Vagina (tissue), 2 donors: ENCODE results near the gene OR12D3. TPM values are rescaled to one million over a fixed set of nuclear protein-coding genes. Genes with fewer than 3 reads are reported as not detected.
"Not testable (repeated sequence)": the region's sequence is repeated elsewhere in the genome, so short reads cannot be mapped to it uniquely, and the experiment has no call there.

ENCODE experiments used
- DNase-seq, 2 donors: peaks; one replicate each; pipeline ENCODE4 v3.0.0-alpha.2; 2017; ENCODE audit errors: extremely low spot score in 2 of 2
- H3K27ac ChIP-seq: fragments of 200-600 bp; sonication (generic); one replicate; pipeline ENCODE4 v1.5.1; 2019
- H3K27me3 ChIP-seq: fragments of 200-600 bp; sonication (generic); one replicate; pipeline ENCODE4 v1.5.1; 2019
- H3K36me3 ChIP-seq, 2 donors: fragments of 200-600 bp; sonication (generic); one replicate each; pipeline ENCODE4 v1.5.1; 2017 to 2019
- H3K4me1 ChIP-seq: fragments of 200-600 bp; sonication (generic); one replicate; pipeline ENCODE4 v1.5.1; 2019
- H3K4me3 ChIP-seq, 2 donors: fragments of 200-600 bp; sonication (generic); 1 replicate in 1 of 2; 2 replicates in 1 of 2; pipeline ENCODE4 v1.5.1; 2016 to 2019
- H3K9me3 ChIP-seq: fragments of 200-600 bp; sonication (generic); one replicate; pipeline ENCODE4 v1.5.1; 2019
- CTCF ChIP-seq, 3 experiments: fragments of 450-650 bp in 2 of 3; fragments of 200-600 bp in 1 of 3; sonication (generic) in 1 of 3; IDR thresholded peaks; one replicate each; pipeline ENCODE4 v1.5.1; 2017 to 2019; ENCODE audit warnings: antibody characterized with exemption in 3 of 3, mild to moderate bottlenecking in 2 of 3, moderate library complexity in 2 of 3
- POLR2A ChIP-seq, 2 donors: fragments of 450-650 bp; IDR thresholded peaks; one replicate each; pipeline ENCODE4 v1.6.1; 2017; ENCODE audit warnings: antibody characterized with exemption in 2 of 2, mild to moderate bottlenecking in 2 of 2, moderate library complexity in 2 of 2
- POLR2AphosphoS5 ChIP-seq, 2 donors: sonication (generic); formaldehyde crosslinking; IDR thresholded peaks; one replicate each; pipeline ENCODE4 v1.9.0; 2017; ENCODE audit warnings: antibody characterized with exemption in 2 of 2, mild to moderate bottlenecking in 2 of 2, low read depth in 1 of 2; ENCODE audit not compliant: insufficient read depth in 1 of 2
- intact Hi-C: fragments of 100-400 bp; cut with DNase I; formaldehyde crosslinking; loops from one replicate; pipeline ENCODE4 v1.15.1; 2023
- total RNA-seq: library from RNA; depleted of rRNA; stranded (reverse); fragments of >200 nt; gene quantifications from one replicate; pipeline ENCODE4 v1.2.3, GENCODE V29; 2016

The OR12D3 gene
- total RNA-seq, 1 donor from 2014 or later = not detected

- H3K36me3 ChIP-seq = no peaks in the 10 kb centered on the region
- intact Hi-C loops = loop anchor here (5.0 kb wide), 1 partner anchor 561 kb away; no protein-coding TSS in a partner anchor
- H3K9me3 ChIP-seq = no peaks in the 10 kb centered on the region
- no peaks in the 10 kb centered on the region for H3K4me1 ChIP-seq
- DNase-seq = no peak
- H3K4me3 ChIP-seq = no peak within 1 kb of the TSS
- no peaks in the 10 kb centered on the region for H3K27me3 ChIP-seq
- TF ChIP-seq POLR2A (IDR thresholded peaks at IDR 0.05) (no peak), CTCF (IDR thresholded peaks at IDR 0.05) (no peak), POLR2AphosphoS5 (IDR thresholded peaks at IDR 0.05; ENCODE audit: insufficient read depth in 1 of 2, low read depth in 1 of 2) (no peak)
- H3K27ac ChIP-seq = no peak within 1 kb of the TSS
These were observed 6.3 kb downstream of the OR12D3 start, which contains the start of gene OR5V1 for GRCh38 chr6:29368765-29369164. Gene OR5V1 (minus strand): TSS chr6:29368865. CDS start chr6:29356195, 12,670 bp downstream.

DNA sequence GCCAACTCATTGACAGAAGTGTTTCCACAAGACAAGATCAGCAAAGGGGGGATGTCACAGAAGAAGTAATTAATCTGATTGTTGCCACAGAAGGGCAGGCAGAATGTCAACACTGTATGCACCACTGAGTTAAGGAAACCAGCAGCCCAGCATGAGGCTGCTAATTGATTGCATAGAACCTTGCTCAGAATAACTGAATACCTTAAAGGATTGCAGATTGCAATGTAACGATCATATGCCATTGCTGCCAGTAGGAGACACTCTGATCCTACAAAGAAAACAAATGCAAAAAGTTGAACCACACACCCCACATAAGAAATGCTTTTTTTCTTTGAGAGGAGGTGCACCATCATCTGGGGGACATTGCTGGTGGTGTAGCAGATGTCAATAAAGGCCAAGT, 19.5 kb downstream of the OR12D3 start:
- DNase-seq = no peak
- no peak for TF ChIP-seq POLR2A (IDR thresholded peaks at IDR 0.05)
- no peak for TF ChIP-seq POLR2AphosphoS5 (IDR thresholded peaks at IDR 0.05; ENCODE audit: insufficient read depth in 1 of 2, low read depth in 1 of 2)
- no peak for TF ChIP-seq CTCF (IDR thresholded peaks at IDR 0.05)
- Histone ChIP-seq H3K4me1 (no peaks in the 10 kb centered on the region), H3K36me3 (no peaks in the 10 kb centered on the region), H3K9me3 (no peaks in the 10 kb centered on the region), H3K4me3 (no peak overlapping the region), H3K27ac (no peak overlapping the region), H3K27me3 (no peaks in the 10 kb centered on the region)
- intact Hi-C loops = no loop called here

- intact Hi-C loops = no loop called here
- no peaks in the 10 kb centered on the region for H3K4me1 ChIP-seq
- no peak overlapping the region for H3K27ac ChIP-seq
- no peaks in the 10 kb centered on the region for H3K36me3 ChIP-seq
- H3K9me3 ChIP-seq = no peaks in the 10 kb centered on the region
- no peaks in the 10 kb centered on the region for H3K27me3 ChIP-seq
- no peak for DNase-seq
- H3K4me3 ChIP-seq = no peak overlapping the region
- TF ChIP-seq POLR2A (IDR thresholded peaks at IDR 0.05) = no peak
- TF ChIP-seq CTCF (IDR thresholded peaks at IDR 0.05) = no peak
- no peak for TF ChIP-seq POLR2AphosphoS5 (IDR thresholded peaks at IDR 0.05; ENCODE audit: insufficient read depth in 1 of 2, low read depth in 1 of 2)
These were observed 20.1 kb downstream of the OR12D3 start for GRCh38 chr6:29354980-29355379.

DNA sequence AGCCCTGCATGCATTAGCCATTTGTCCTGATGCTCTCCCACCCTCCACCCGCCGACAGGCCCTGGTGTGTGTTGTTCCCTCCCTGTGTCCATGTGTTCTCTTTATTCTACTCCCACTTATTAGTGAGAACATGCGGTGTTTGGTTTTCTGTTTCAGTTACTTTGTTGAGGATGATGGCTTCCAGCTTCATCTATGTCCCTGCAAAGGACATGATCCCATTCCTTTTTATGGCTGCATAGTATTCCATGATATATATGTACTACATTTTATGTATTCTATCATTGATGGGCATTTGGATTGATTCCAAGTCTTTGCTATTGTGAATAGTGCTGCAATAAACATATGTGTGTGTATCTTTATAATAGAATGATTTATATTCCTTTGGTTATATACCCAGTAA, 25.7 kb downstream of the OR12D3 start:
- H3K36me3 ChIP-seq, H3K27ac ChIP-seq, H3K4me3 ChIP-seq, intact Hi-C loops, H3K9me3 ChIP-seq, H3K27me3 ChIP-seq, H3K4me1 ChIP-seq, DNase-seq: not testable (repeated sequence)

GRCh38 chr6:29345380-29345779, 29.7 kb downstream of the OR12D3 start:
- no peaks in the 10 kb centered on the region for H3K27me3 ChIP-seq
- no peak overlapping the region for H3K27ac ChIP-seq
- intact Hi-C loops = no loop called here
- H3K36me3 ChIP-seq = no peaks in the 10 kb centered on the region
- no peak for TF ChIP-seq CTCF (IDR thresholded peaks at IDR 0.05)
- TF ChIP-seq POLR2AphosphoS5 (IDR thresholded peaks at IDR 0.05; ENCODE audit: insufficient read depth in 1 of 2, low read depth in 1 of 2) = no peak
- TF ChIP-seq POLR2A (IDR thresholded peaks at IDR 0.05) = no peak
- no peak overlapping the region for H3K4me3 ChIP-seq
- no peak for DNase-seq
- no peaks in the 10 kb centered on the region for H3K4me1 ChIP-seq
- no peaks in the 10 kb centered on the region for H3K9me3 ChIP-seq

GRCh38 chr6:29336269-29336668, 38.8 kb downstream of the OR12D3 start:
- H3K4me3 ChIP-seq = no peak overlapping the region
- no peaks in the 10 kb centered on the region for H3K36me3 ChIP-seq
- DNase-seq = no peak
- no peaks in the 10 kb centered on the region for H3K4me1 ChIP-seq
- no peaks in the 10 kb centered on the region for H3K9me3 ChIP-seq
- TF ChIP-seq POLR2AphosphoS5 (IDR thresholded peaks at IDR 0.05; ENCODE audit: insufficient read depth in 1 of 2, low read depth in 1 of 2) (no peak), CTCF (IDR thresholded peaks at IDR 0.05) (no peak)
- H3K27me3 ChIP-seq = no peaks in the 10 kb centered on the region
- H3K27ac ChIP-seq = no peak overlapping the region
- intact Hi-C loops = no loop called here
